HG02870 (cell line): ENCODE measurements around the gene CCDC57.
"Not testable (repeated sequence)": the region's sequence is repeated elsewhere in the genome, so short reads cannot be mapped to it uniquely, and the experiment has no call there.

ENCODE experiments used
- ATAC-seq: cut with Tn5 transposase; IDR thresholded peaks from one replicate; pipeline ENCODE4 v1.9.1; 2021; ENCODE audit warnings: mild to moderate bottlenecking, moderate library complexity; ENCODE audit not compliant: unreplicated experiment

CCDC57 gene

DNA sequence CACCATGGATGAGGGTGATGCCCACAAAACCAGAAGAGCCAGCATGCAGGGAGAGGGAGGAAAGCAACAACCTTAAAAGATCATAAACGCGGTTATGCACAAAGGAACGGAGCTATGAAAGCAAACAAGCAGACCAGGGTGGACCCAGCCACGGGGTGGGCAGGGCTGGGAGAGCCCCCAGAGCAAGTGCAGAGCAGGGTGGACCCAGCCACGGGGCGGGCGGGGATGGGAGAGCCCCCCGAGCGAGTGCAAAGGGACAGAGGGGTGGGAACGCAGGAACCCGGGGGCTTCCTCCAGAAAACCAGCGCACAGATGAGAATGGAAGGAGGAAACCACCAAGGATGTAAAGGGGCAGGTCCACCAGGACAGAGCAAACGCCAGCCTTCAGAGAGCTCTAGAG lies 33.2 kb downstream of the CCDC57 start:
- ATAC-seq: no peak

DNA sequence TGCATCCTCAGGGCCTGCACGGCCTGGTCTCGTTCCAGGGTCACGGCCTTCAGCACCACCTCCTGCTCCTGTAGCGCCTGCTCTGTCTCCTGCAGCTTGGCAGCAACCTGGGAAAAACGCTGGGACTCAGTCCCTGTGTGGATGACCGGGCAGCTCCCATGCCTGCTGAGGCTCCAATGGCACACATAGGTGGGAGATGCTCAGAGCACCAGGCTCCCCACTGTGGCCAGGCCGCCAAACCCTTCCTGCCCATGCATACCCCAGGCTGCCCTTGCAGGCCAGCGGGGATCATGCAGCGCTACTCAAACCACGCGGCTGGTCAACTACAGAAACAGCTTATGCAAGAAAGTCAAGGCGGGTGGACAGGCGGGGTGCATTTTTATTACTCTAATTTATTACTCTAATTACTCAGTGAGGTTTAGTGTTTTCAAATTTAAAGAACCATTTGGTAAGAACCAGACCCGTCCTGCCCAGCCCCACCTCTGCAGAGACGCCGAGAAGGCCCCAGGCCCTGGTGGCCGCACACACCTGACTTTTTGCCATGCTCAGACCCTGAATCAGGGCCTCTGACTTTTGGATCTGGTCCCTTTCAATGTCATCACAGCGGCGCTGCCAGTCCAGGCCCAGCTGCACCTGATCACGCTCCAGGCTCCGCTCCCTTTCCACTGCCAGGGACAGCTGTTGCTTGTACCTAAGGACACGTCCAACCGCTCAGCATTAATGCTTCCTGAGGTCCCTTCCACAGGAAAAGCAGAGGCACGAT lies 34.0 kb downstream of the CCDC57 start:
- ATAC-seq: no peak

DNA sequence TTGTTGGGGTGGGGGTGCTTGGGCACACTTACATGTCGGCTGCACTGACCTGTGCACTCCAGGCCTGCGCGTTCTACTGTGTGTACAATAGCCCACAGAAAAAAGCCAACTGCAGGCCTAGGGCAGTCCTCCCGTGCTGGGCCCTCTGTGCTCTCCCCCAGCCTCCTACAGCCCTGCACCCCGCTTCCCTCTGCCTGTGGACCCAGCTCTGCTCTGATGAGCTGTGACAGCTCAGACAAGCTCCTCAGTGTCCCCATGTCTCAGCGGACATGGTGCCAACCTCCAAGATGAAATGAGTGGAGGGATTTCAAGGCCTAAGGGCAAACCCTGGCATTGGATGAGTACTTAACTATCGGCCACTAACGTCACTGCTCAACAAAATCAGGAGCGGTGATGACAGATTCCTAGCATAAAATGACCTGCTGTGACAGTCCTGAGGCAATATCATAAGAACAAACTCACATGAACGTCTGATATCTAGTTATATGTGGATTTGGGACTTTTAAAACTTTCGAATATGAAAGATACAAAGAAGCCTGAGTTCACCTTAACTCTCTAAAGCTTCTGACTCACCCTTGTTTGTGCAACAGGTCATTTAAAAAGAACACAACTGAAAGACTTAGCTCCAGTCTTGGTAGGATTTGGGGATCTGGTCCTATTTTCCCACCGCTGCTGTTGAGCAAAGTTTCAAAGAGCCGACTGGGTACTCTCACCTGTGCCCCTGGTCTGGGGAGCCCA lies 34.7 kb downstream of the CCDC57 start:
- ATAC-seq: no peak

DNA sequence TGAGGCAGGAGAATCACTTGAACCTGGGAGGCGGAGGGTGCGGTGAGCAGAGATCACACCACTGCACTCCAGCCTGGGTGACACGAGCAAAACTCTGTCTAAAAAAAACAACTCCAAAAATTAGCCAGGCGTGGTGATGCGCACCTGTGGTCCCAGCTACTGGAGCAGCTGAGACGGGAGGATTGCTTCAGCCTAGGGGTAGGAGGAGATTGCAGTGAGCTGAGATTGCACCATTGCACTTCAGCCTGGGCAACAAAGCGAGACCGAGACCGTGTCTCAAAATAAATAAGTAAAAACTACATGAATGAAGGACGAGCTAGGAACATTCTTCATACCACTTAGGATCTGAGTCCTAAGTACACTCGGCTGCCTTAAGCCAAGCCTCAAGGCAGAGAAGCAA lies 35.4 kb downstream of the CCDC57 start:
- ATAC-seq: no peak

DNA sequence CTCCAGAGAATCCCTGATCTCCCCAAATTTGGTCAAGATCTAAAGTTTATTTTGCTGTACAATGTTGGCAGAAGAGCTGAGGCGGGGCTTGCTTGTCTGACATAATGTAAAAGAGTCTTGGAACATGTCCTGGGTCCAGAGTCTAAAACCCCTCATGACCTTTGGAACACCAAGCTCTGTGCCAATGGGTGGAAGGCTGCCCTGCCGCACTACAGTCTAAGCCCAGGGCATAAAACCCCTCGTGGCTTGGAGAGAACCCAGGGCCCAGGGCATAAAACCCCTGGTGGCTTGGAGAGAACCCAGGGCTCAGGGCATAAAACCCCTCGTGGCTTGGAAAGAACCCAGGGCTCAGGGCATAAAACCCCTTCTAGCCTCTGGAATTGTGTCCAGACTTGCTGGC lies 36.7 kb downstream of the CCDC57 start:
- ATAC-seq: no peak

DNA sequence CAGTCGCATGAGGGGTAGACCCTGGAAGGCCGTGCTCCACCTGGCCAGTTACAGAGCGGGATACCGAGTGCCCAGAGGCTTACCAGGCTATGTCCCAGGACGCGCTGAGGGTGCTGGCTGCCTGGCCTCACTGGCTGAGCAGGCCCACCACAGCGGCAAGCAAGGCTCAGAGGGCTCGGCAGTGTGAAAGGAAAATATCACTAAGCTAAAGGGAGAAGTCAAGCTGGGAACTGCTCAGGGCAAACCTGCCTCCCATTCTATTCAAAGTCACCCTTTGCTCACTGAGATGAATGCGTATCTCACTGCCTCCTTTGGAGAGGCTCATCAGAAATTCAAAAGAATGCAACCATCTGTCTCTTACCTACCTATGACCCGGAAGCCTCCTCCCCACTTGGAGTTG lies 37.4 kb downstream of the CCDC57 start:
- ATAC-seq: no peak

DNA sequence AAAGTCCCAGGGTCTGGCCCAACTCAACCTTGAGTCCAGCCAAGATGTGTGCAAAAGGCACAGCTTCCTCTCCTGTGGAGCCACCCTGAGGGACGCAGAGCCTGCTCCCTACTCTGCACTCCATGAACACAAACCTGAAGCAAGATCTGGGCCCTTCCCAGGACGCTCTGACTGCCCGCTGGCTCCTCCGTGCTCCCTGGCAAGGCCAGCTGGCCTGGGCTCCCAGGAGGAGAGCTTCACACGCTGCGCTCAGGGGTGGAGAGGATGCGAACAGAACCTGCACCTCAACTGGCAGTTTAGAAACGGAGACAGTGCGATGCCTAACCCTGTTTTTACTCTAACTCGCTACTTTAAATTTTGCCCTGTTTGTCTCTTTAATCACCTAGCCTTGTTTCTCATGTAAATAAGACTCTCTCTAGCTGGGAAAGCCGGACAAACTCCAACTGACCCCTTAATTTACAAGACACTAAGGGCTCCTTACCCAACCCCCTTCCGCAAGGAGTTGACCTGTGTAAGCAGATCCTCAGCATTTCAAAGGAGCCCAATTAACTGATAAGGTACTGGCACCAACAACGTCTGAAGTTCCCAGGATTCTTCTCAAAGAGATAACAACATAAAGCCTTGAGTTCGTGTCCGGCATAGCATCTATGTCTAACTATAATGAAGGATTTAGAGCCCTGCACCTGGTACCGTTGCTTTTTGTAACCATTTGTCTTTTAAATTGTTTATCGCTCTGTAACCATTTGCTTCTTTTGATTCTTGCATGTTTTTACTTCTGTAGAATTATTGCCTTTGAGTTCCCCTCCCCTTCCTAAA lies 38.4 kb downstream of the CCDC57 start:
- not testable (repeated sequence) for ATAC-seq

DNA sequence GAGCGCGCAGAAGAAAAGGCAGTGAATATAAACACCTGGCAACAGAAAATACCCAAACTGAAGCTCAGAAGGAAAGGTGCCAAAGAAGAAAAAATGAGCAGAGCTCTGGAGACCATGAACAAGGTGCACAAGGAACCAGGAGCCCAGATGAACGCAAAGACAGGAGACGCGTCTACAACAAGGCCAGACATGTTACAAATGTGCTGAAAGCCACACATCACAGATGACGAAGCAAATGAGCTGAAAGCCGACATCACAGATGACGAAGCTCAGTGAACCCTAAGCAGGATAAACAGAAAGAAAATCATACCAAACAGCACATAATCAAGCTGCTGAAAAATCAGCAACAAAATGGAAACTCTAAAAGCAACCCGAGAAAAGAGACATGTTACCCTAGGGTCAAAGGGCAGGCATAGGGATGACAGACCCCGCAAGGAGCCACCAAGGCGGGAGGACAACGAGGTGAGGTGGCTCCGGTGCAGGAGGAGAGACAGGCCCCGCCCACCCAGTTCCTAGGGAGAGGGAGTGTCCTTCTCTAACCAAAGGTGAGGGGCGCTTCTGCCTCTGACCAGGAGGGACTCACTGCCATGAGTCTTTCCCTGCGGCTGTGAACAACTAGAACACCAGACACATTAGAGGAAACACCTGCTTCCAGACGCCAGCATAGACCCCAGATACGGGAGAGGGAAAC lies 39.1 kb downstream of the CCDC57 start:
- no peak for ATAC-seq

DNA sequence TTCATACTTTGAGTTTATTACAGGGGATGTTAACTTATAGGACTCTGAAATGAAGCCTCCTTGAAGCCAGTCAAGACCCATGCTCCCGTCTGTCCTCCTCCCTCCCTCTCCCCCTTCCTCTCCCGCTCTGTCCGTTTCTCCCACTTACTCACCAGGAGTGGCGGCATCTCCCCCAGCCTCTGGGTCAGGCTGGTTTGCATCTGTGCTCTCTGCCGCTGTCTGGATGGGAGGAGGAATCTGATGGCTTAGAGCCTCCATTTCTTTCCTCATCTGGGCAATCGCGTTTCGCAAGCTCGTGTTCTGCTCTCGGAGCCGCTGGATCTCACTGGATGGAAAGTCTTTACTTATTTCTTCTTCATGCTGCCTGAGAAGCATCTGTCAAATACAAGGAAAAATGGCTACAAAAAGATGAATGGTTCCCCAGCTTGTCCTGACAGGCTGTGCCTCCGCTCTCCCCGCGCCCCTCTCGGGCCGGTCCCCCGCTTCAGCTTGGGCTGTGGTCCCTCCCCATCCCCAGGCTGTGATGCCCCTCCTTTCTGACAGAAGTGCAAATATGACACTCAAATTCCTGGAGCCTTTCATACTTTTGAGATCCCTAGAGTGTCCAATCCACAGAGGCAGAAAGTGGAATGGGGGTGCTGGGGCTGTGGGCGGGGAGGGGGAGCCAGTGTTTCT lies 40.0 kb downstream of the CCDC57 start:
- ATAC-seq: no peak

DNA sequence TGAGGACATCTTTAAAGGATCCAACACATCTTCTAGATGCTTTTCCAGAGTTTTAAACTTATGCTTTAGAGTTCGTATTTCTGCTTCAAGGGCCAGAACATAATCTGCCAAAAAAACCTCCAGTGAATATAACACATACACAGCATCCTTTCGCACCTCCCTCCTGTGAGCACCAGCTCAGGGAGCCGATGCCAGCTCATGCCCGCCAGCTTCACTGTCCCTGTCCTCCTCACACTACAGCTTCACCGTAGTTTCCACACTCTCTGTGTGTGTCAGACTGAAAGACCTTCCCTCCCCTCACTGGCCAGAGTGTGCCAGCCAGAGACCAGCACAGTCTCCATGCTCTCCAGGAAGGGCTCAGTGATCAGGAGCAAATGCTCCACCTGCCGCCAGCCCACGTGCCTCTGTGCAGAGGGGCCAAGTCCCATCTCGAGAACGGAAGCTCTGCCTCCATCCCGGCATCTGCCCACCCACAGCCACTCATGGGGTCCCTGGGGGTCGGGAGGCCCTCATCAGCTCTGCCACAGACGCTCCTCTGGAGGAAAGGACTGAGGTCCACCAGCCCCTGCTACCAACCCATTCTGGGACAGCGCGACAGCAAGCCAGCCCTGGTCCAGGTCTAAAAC lies 40.8 kb downstream of the CCDC57 start:
- ATAC-seq: no peak

DNA sequence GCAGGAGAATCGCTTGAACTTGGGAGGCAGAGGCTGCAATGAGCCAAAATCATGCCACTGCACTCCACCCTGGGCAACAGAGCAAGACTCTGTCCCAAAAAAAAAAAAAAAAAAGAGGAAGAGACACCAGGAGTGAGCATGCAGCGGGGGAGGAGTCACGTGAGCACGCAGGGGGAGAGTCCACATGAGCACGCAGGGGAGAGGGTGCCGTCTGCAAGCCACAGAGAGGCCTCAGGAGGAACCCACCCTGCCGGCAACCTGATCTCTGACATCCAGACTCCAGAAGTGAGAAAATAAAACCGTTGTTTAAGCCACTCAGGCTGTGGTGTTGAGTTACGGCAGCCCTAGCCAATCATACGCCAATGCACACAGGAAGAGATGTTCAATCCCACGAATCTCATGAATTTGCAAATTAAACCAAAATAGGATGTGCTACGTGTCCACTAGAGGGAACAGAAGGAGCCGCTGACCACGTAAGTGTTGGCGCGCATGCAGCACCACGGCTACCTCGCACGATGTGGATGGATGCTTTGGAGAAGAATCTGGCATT lies 42.2 kb downstream of the CCDC57 start:
- no peak for ATAC-seq

DNA sequence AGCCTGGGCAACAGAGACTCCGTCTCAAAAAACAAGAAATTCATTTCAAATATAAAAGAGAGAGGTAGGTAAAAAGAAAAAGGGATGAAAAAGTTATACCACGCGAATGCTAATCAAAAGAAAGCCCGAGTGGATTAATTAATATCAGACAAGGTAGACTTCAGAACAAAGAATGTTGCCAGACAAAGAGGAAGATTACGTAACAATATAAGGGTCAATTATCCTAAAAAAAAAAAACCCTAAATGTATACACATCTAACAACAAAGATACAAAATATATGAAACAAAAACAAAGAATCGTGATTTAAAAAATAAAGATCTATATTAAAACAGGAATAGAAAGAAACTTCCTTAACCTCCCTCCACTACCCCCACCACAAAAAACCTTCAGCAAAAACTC lies 44.1 kb downstream of the CCDC57 start:
- no peak for ATAC-seq

DNA sequence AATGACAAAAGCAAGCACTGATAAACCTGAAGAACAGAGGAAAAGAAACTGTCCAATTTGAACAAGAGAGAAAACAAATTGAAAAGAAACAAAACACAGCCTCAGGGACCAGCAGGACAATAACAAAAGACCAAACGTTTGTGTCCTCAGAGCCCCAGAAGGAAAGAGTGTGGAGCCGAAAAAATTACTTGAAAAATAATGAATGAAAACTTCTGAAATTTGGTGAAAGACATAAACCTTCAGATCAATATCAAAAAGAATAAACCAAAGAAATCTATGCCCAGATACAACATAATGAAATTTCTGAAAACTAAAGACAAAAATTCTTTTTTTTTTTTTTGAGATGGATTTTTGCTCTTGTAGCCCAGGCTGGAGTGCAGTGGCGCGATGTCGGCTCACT lies 45.6 kb downstream of the CCDC57 start:
- no peak for ATAC-seq

DNA sequence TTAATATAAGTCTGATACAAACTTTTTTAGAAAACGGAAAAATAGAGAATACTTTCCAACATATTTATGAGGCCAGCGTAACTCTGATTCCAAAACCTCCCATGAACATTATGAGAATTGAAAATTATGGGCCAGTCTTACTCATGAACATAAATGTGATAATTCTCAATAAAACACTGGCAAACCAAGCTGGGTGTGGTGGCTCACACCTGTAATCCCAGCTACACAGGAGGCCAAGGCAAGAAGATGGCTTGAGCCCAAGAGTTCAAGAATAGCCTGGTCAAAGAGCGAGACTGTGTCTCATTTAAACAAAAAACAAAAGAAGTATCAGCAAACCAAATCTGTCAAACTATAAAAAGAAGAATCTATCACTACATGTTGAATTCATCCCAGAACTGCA lies 47.8 kb downstream of the CCDC57 start:
- no peak for ATAC-seq

DNA sequence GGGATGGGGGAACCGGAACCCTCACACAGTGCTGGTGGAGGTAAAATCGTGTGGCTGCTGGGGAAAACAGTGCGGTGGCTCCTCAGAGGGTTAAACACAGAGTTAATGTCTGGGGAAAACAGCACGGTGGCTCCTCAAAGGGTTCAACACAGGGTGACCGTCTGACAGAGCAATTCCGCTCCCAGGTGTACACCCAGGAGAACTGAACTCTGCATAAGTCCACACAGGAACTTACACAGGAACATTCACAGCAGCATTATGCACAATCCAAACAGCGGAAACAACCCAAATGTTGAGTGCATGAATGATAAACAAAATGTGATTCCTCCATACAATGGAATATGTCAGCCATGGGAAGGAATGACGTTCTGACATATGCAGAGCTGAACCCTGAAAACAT lies 51.4 kb downstream of the CCDC57 start:
- ATAC-seq: no peak

DNA sequence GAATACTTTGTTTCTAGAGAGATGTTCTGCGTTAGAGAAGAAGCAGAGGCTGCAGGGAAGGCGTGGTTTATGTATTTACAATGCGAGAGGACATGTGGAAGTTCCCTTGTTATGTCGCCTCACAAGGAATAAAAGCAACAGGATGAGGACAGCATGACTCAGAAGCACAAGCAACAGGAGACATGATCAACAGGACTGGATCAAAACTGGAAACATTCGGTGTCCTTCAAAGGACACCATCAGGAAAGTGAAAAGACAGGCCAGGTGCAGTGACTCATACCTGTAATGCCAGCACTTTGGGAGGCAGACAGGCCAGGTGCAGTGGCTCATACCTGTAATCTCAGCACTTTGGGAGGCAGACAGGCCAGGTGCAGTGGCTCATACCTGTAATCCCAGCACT lies 52.6 kb downstream of the CCDC57 start:
- no peak for ATAC-seq

DNA sequence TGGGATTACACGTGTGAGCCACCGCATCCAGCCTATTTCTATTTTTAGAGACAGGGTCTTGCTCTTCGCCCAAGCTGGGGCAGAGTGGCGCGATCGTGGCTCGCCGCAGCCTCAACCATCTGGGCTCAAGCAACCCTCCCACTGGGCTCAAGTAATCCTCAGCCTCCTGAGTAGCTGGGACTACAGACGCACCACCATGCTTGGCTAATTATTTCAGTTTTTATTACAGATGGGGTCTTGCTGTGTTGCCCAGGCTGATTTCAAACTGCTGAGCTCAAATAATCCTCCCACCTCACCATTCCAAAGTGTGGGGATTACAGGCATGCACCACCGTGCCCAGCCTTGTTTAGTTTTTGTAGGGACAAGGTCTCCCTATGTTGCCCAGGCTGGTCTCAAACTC lies 53.8 kb downstream of the CCDC57 start:
- ATAC-seq: no peak

DNA sequence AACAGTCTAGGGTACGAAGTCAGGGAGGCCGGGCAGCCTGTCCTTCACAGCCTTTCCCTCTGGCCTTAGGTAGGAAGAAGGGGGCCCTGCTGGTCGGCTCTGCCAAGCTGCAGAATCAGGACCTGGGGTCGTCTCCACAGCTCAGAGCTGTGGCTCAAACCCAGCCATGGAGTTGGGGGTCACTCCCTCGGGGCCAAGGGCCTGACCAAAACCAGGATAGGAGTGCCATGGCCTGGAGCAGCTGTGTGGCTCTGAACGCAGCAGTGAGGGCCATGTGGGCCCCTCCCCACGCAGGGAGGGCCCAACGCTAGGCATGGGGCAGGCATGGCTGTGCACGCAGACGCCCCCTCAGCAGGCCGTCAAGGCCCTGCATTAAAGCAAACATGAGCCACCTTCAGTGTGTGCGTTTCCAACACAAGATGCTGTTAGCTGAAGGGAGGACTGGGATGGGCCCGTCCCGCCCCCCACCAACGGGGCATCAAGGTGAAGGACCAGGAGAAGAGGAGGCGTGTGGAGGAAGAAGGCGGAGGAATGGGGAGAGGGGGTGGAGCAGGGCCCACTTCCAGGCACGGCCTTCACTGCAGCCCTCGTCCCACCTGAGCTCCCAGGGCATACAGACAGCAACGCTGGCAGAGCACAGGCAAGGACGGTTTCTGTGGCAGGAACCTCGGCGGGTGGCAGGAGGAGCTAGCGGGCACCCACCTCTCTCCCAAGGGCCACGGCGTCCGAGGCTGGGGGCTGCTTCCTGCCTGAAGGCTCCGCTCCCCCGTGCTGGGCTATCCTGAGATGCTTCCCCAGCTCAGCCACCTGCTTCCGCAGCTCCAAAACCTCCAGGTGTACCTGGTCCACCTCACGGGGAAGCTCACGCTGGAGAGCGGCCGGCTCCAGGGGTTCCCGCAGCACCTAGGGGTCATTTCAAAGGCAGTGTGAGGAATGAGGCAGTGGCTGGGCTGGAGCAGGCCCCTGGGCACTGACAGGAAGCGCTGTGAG lies 55.3 kb downstream of the CCDC57 start:
- ATAC-seq: no peak
